ENCODE data around the gene FSHB. TPM values are rescaled to one million over a fixed set of nuclear protein-coding genes. Genes with fewer than 3 reads are reported as not detected.

Gene FSHB
- total and polyA plus RNA-seq, 2 of the 8 experiments (the other 6 are each of a cell fraction or from before 2014, with no cell fraction given), result not detected

GRCh38 chr11:30197869-30198268, 32.9 kb upstream of the FSHB start:
- no peaks in the 10 kb centered on the region for H3K27me3 ChIP-seq (replicated peaks in 1 of 4; ENCODE audit: control insufficient read depth in 3 of 4, extremely low read depth in 1 of 4, insufficient read depth in 3 of 4, low read length in 3 of 4)
- H3K36me3 ChIP-seq (ENCODE audit: control insufficient read depth in 2 of 4, insufficient read depth in 4 of 4, low read length in 3 of 4), result no peaks in the 10 kb centered on the region
- peak overlapping the region; percentile 85; the same call in 1 of the 2 replicates for H2AFZ ChIP-seq (ENCODE audit: low read length)
- H4K8ac ChIP-seq (ENCODE audit: extremely low read depth, insufficient read depth, low read length), result no peak overlapping the region
- DNase-seq (ENCODE audit: low read depth in 1 of 2, low spot score in 2 of 2) (no peak), FAIRE-seq (no peak)
- no peak overlapping the region for H3K4me3 ChIP-seq (ENCODE audit: extremely low read depth in 1 of 4, insufficient read depth in 2 of 4, low read depth in 3 of 4, low read length in 4 of 4)
- peaks cover 0 to 3% (median 0%) of the 10 kb centered on the region in 4 experiments; a peak in 1 of 7 replicates for H3K4me1 ChIP-seq (replicated peaks in 1 of 4; ENCODE audit: control insufficient read depth in 3 of 4, insufficient read depth in 4 of 4, low read length in 3 of 4)
- H3K23me2 ChIP-seq (ENCODE audit: low read depth, low read length), result no peaks in the 10 kb centered on the region
- no peak overlapping the region for H3K14ac ChIP-seq (ENCODE audit: insufficient read length)
- H4K91ac ChIP-seq (replicated peaks; ENCODE audit: insufficient read length, low read length), result no peak overlapping the region
- H2AK5ac ChIP-seq (ENCODE audit: low read depth, low read length), result no peak overlapping the region
- no peaks in the 10 kb centered on the region for H4K20me1 ChIP-seq (replicated peaks in 1 of 2; ENCODE audit: control insufficient read depth in 1 of 2, insufficient read depth in 2 of 2, low read length in 2 of 2)
- H3K56ac ChIP-seq (replicated peaks; ENCODE audit: insufficient read length, low read depth, low read length), result no peak overlapping the region
- no peak overlapping the region for H2BK15ac ChIP-seq (ENCODE audit: low read length)
- H4K5ac ChIP-seq (ENCODE audit: insufficient read length, low read depth, low read length), result no peak overlapping the region
- TF ChIP-seq SIX5 (IDR thresholded peaks at IDR 0.05; ENCODE audit: low read depth, low read length), result no peak
- TF ChIP-seq KDM5A (IDR thresholded peaks at IDR 0.05; ENCODE audit: low read length), result no peak
- TF ChIP-seq CHD1 (IDR thresholded peaks at IDR 0.05; ENCODE audit: low read depth, low read length), result no peak
- no peak for TF ChIP-seq PHF8 (conservative IDR thresholded peaks at IDR 0.05; ENCODE audit: low read depth, low read length)
- TF ChIP-seq RXRA (IDR thresholded peaks at IDR 0.05; ENCODE audit: insufficient read depth, low read depth, low read length), result no peak
- no peak for TF ChIP-seq SAP30 (IDR thresholded peaks at IDR 0.05; ENCODE audit: insufficient read depth, insufficient replicate concordance, low read length)
- H3K79me1 ChIP-seq (ENCODE audit: low read depth, low read length), result no peaks in the 10 kb centered on the region
- H3K18ac ChIP-seq (ENCODE audit: extremely low read depth, low read length), result no peak overlapping the region
- no peak overlapping the region for H2BK20ac ChIP-seq (ENCODE audit: low read length)
- no peaks in the 10 kb centered on the region for H3K79me2 ChIP-seq (ENCODE audit: control insufficient read depth in 1 of 2, insufficient read depth in 2 of 2, low read length in 2 of 2)
- no peak overlapping the region; the same call in 1 of the 2 replicates for H2BK5ac ChIP-seq (ENCODE audit: low read depth, low read length)
- H3K9ac ChIP-seq (replicated peaks in 1 of 4; ENCODE audit: extremely low read depth in 1 of 4, low read depth in 3 of 4, low read length in 3 of 4), result no peak overlapping the region
- 80% methylated on average over 2 of the region's 2 CpGs; no CpG with 5 or more reads in 1 of the 2 experiments for WGBS, 2 experiments (ENCODE audit: extremely low coverage in 1 of 2, insufficient coverage in 1 of 2, insufficient read length in 1 of 2, insufficient replicate concordance in 2 of 2, low coverage in 1 of 2, low lambda C conversion rate in 2 of 2, missing lambda C conversion rate in 1 of 2)
- ChIA-PET POLR2A (ENCODE audit: partially characterized antibody) (no interaction called here), CTCF (ENCODE audit: partially characterized antibody) (interaction anchor here (2.1 to 4.8 kb wide), 4 partner anchors 10 to 150 kb away, joined by 5 to 29 read pairs (median 20); no protein-coding TSS in a partner anchor)
- H3K23ac ChIP-seq (ENCODE audit: insufficient read length), result no peak overlapping the region
- H3K9me3 ChIP-seq (ENCODE audit: insufficient read depth in 2 of 2, low read depth in 1 of 2, low read length in 1 of 2), result peaks cover 3 to 6% of the 10 kb centered on the region in 2 experiments; a peak in 1 of 4 replicates
- no peak overlapping the region for H3K27ac ChIP-seq (ENCODE audit: low read depth, low read length)
- H2BK120ac ChIP-seq (replicated peaks; ENCODE audit: low read depth, low read length), result peak overlapping the region; percentile 39
- H2BK12ac ChIP-seq (ENCODE audit: low read depth, low read length), result no peak overlapping the region
- no peak overlapping the region for H3K4ac ChIP-seq (replicated peaks; ENCODE audit: insufficient read length, low read depth, low read length)
- no peak overlapping the region for H3K4me2 ChIP-seq (ENCODE audit: insufficient read depth in 1 of 2, low read depth in 2 of 2, low read length in 2 of 2)

Data from H1 (cell line).